Skeletal muscle tissue (tissue), 4 donors: ENCODE results near the gene KCTD16. TPM values are rescaled to one million over a fixed set of nuclear protein-coding genes. Genes with fewer than 3 reads are reported as not detected.
A peak's percentile ranks its signal among the peaks of the same experiment; 100 is the strongest.

Experiments used
- H3K27ac ChIP-seq: one replicate; pipeline ENCODE4 v1.7.0; 2013; ENCODE audit warnings: mild to moderate bottlenecking, low read depth, low read length, inconsistent platforms
- H3K27me3 ChIP-seq, 3 donors: one replicate each; pipeline ENCODE4 v1.7.0; 2013; ENCODE audit warnings: low read length in 3 of 3; ENCODE audit not compliant: control insufficient read depth in 3 of 3, insufficient read depth in 3 of 3
- H3K36me3 ChIP-seq, 3 donors: one replicate each; pipeline ENCODE4 v1.7.0; 2013; ENCODE audit warnings: low read length in 3 of 3; ENCODE audit not compliant: control insufficient read depth in 3 of 3, insufficient read depth in 3 of 3
- H3K4me1 ChIP-seq, 3 donors: one replicate each; pipeline ENCODE4 v1.7.0; 2013; ENCODE audit warnings: low read length in 3 of 3, mild to moderate bottlenecking in 3 of 3; ENCODE audit not compliant: control insufficient read depth in 3 of 3, insufficient read depth in 3 of 3
- H3K4me3 ChIP-seq, 3 donors: one replicate each; pipeline ENCODE4 v1.7.0; 2013; ENCODE audit warnings: low read length in 3 of 3
- H3K9ac ChIP-seq, 3 donors: one replicate each; pipeline ENCODE4 v1.7.0; 2013; ENCODE audit warnings: low read length in 3 of 3, mild to moderate bottlenecking in 3 of 3, moderate library complexity in 2 of 3, low read depth in 1 of 3
- H3K9me3 ChIP-seq, 3 donors: one replicate each; pipeline ENCODE4 v1.7.0; 2013; ENCODE audit warnings: low read length in 3 of 3; ENCODE audit not compliant: control insufficient read depth in 3 of 3
- total RNA-seq: library from RNA; depleted of rRNA; stranded (reverse); fragments of >200 nt; gene quantifications from one replicate; pipeline ENCODE4 v1.2.3, GENCODE V29; 2014
- donor health status: Osteomylitis.

Gene KCTD16
- total RNA-seq = under 0.01 TPM

GRCh38 chr5:144170276-144171024, at the start of gene KCTD16, which contains the start of gene YIPF5:
Gene KCTD16, plus strand, starts transcription at chr5:144170873.
Gene YIPF5, minus strand, starts transcription at chr5:144170659. Its CDS starts 704 bp downstream, at chr5:144169955.
- H3K9me3 ChIP-seq = no peaks in the 10 kb centered on the region
- H3K27me3 ChIP-seq = peaks cover 0 to 5% (median 2%) of the 10 kb centered on the region in 3 donors
- peaks cover 0 to 14% (median 4%) of the 10 kb centered on the region in 3 donors for H3K36me3 ChIP-seq
- H3K4me1 ChIP-seq = peaks cover 9 to 18% (median 10%) of the 10 kb centered on the region in 3 donors
- peak within 1 kb of the TSS; percentile 79 to 99 (median 92) for H3K4me3 ChIP-seq
- peak within 1 kb of the TSS; percentile 75 for H3K27ac ChIP-seq
- peak within 1 kb of the TSS; percentile 86 to 95 (median 94) for H3K9ac ChIP-seq

GRCh38 chr5:144121577-144121976, 49.1 kb upstream of the KCTD16 start:
- no peak overlapping the region for H3K4me3 ChIP-seq
- H3K9me3 ChIP-seq = peaks cover 0 to 3% (median 0%) of the 10 kb centered on the region in 3 donors
- H3K27me3 ChIP-seq = no peaks in the 10 kb centered on the region
- H3K9ac ChIP-seq = no peak overlapping the region
- H3K4me1 ChIP-seq = no peaks in the 10 kb centered on the region
- no peaks in the 10 kb centered on the region for H3K36me3 ChIP-seq
- no peak overlapping the region for H3K27ac ChIP-seq

GRCh38 chr5:144122081-144122480, 48.6 kb upstream of the KCTD16 start:
- H3K9me3 ChIP-seq = peaks cover 0 to 3% (median 0%) of the 10 kb centered on the region in 3 donors
- H3K9ac ChIP-seq = no peak overlapping the region
- H3K36me3 ChIP-seq = no peaks in the 10 kb centered on the region
- H3K27ac ChIP-seq = no peak overlapping the region
- H3K4me3 ChIP-seq = no peak overlapping the region
- H3K4me1 ChIP-seq = no peaks in the 10 kb centered on the region
- H3K27me3 ChIP-seq = no peaks in the 10 kb centered on the region

- Histone ChIP-seq H3K27ac (no peak overlapping the region), H3K4me1 (no peaks in the 10 kb centered on the region), H3K27me3 (no peaks in the 10 kb centered on the region), H3K4me3 (no peak overlapping the region), H3K9ac (no peak overlapping the region), H3K9me3 (peaks cover 0 to 3% (median 0%) of the 10 kb centered on the region in 3 donors), H3K36me3 (no peaks in the 10 kb centered on the region)
Measured at GRCh38 chr5:144122641-144123040, 48.0 kb upstream of the KCTD16 start.

- Histone ChIP-seq H3K4me3 (no peak overlapping the region), H3K9ac (no peak overlapping the region), H3K9me3 (no peaks in the 10 kb centered on the region), H3K4me1 (no peaks in the 10 kb centered on the region), H3K36me3 (no peaks in the 10 kb centered on the region), H3K27me3 (no peaks in the 10 kb centered on the region), H3K27ac (no peak overlapping the region)
Measured at GRCh38 chr5:144125163-144125726, 45.4 kb upstream of the KCTD16 start.

GRCh38 chr5:144126707-144127106, 44.0 kb upstream of the KCTD16 start:
- Histone ChIP-seq H3K9ac (no peak overlapping the region), H3K27ac (no peak overlapping the region), H3K9me3 (no peaks in the 10 kb centered on the region), H3K36me3 (no peaks in the 10 kb centered on the region), H3K4me3 (no peak overlapping the region), H3K27me3 (no peaks in the 10 kb centered on the region), H3K4me1 (no peaks in the 10 kb centered on the region)

- Histone ChIP-seq H3K9ac (no peak overlapping the region), H3K4me1 (no peaks in the 10 kb centered on the region), H3K4me3 (no peak overlapping the region), H3K27me3 (no peaks in the 10 kb centered on the region), H3K27ac (no peak overlapping the region), H3K36me3 (no peaks in the 10 kb centered on the region), H3K9me3 (no peaks in the 10 kb centered on the region)
Measured at GRCh38 chr5:144128844-144129243, 41.8 kb upstream of the KCTD16 start.

- H3K27me3 ChIP-seq = no peaks in the 10 kb centered on the region
- H3K27ac ChIP-seq = no peak overlapping the region
- no peaks in the 10 kb centered on the region for H3K9me3 ChIP-seq
- no peak overlapping the region for H3K9ac ChIP-seq
- no peaks in the 10 kb centered on the region for H3K36me3 ChIP-seq
- no peaks in the 10 kb centered on the region for H3K4me1 ChIP-seq
- no peak overlapping the region for H3K4me3 ChIP-seq
Measured at GRCh38 chr5:144130306-144130705, 40.4 kb upstream of the KCTD16 start.

- H3K4me1 ChIP-seq = no peaks in the 10 kb centered on the region
- H3K4me3 ChIP-seq = no peak overlapping the region
- no peak overlapping the region for H3K27ac ChIP-seq
- no peak overlapping the region for H3K9ac ChIP-seq
- H3K9me3 ChIP-seq = no peaks in the 10 kb centered on the region
- H3K27me3 ChIP-seq = no peaks in the 10 kb centered on the region
- no peaks in the 10 kb centered on the region for H3K36me3 ChIP-seq
Measured at GRCh38 chr5:144131261-144131660, 39.4 kb upstream of the KCTD16 start.

GRCh38 chr5:144133050-144133633, 37.5 kb upstream of the KCTD16 start:
- Histone ChIP-seq H3K4me3 (no peak overlapping the region), H3K27ac (no peak overlapping the region), H3K36me3 (no peaks in the 10 kb centered on the region), H3K9me3 (no peaks in the 10 kb centered on the region), H3K9ac (no peak overlapping the region), H3K27me3 (no peaks in the 10 kb centered on the region), H3K4me1 (no peaks in the 10 kb centered on the region)
